ENCODE measurements around the gene RACK1. TPM values are rescaled to one million over a fixed set of nuclear protein-coding genes. Genes with fewer than 3 reads are reported as not detected.
A peak's percentile ranks its signal among the peaks of the same experiment; 100 is the strongest.

The RACK1 gene
- total and polyA plus RNA-seq, 2 of the 13 experiments (the other 11 are each of a cell fraction or from before 2014, with no cell fraction given), result 2,514 to 6,141 TPM

GRCh38 chr5:181223058-181223728 is 20.5 kb downstream of the RACK1 start, which contains the start of gene TRIM41 (continued):
- TF ChIP-seq ZFYVE20 (CRISPR knock-in tag; IDR thresholded peaks at IDR 0.05; ENCODE audit: borderline replicate concordance, low read depth) (peak; percentile 1; the same call in 1 of the 2 replicates), ZMAT3 (CRISPR knock-in tag; conservative IDR thresholded peaks at IDR 0.05) (peak; percentile 95), EZH2 (conservative IDR thresholded peaks at IDR 0.05; ENCODE audit: low read depth, low read length) (no peak), FOXO1 (CRISPR knock-in tag; IDR thresholded peaks at IDR 0.05) (peak; percentile 18), NCOA1 (CRISPR knock-in tag; IDR thresholded peaks at IDR 0.05) (no peak), CHD4 (IDR thresholded peaks at IDR 0.05; ENCODE audit: borderline replicate concordance, low read length) (no peak), IKZF1 (IDR thresholded peaks at IDR 0.05) (no peak), SALL2 (CRISPR knock-in tag; IDR thresholded peaks at IDR 0.05) (peak; percentile 77), YY1 (IDR thresholded peaks at IDR 0.05; ENCODE audit: insufficient read depth, insufficient replicate concordance, low read depth, low read length) (peak; percentile 36), HNRNPK (IDR thresholded peaks at IDR 0.05; ENCODE audit: low read depth, low read length, poor library complexity, severe bottlenecking) (peak; percentile 16), GTF3A (CRISPR knock-in tag; conservative IDR thresholded peaks at IDR 0.05) (0 out of 2 replicates have a peak, but pooled peaks have one; percentile 56), CEBPZ (IDR thresholded peaks at IDR 0.05; ENCODE audit: low read length) (no peak), ZFX (CRISPR knock-in tag; IDR thresholded peaks at IDR 0.05; ENCODE audit: low read depth) (peak; percentile 79; the same call in 1 of the 2 replicates), ZNF205 (CRISPR knock-in tag; IDR thresholded peaks at IDR 0.05) (0 out of 2 replicates have a peak, but pooled peaks have one; percentile 16), ZFY (CRISPR knock-in tag; IDR thresholded peaks at IDR 0.05) (peak; percentile 77), ASH2L (IDR thresholded peaks at IDR 0.05; ENCODE audit: insufficient read length, low read depth, low read length) (peak; percentile 96), ZSCAN20 (CRISPR knock-in tag; IDR thresholded peaks at IDR 0.05; ENCODE audit: borderline replicate concordance) (no peak), ZNF317 (CRISPR knock-in tag; IDR thresholded peaks at IDR 0.05) (peak; percentile 88), ETV6 (CRISPR knock-in tag; conservative IDR thresholded peaks at IDR 0.05) (peak; percentile 99), CC2D1A (CRISPR knock-in tag; IDR thresholded peaks at IDR 0.05) (no peak), MEIS1 (CRISPR knock-in tag; IDR thresholded peaks at IDR 0.05; ENCODE audit: borderline replicate concordance) (0 out of 2 replicates have a peak, but pooled peaks have one; percentile 38), RFX3 (CRISPR knock-in tag; IDR thresholded peaks at IDR 0.05) (peak; percentile 10; the same call in 1 of the 2 replicates)
- TF ChIP-seq, protein P1, sequence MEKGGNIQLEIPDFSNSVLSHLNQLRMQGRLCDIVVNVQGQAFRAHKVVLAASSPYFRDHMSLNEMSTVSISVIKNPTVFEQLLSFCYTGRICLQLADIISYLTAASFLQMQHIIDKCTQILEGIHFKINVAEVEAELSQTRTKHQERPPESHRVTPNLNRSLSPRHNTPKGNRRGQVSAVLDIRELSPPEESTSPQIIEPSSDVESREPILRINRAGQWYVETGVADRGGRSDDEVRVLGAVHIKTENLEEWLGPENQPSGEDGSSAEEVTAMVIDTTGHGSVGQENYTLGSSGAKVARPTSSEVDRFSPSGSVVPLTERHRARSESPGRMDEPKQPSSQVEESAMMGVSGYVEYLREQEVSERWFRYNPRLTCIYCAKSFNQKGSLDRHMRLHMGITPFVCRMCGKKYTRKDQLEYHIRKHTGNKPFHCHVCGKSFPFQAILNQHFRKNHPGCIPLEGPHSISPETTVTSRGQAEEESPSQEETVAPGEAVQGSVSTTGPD (CRISPR knock-in tag; IDR thresholded peaks at IDR 0.05), result 0 out of 2 replicates have a peak, but pooled peaks have one; percentile 37
- TF ChIP-seq, protein P2, sequence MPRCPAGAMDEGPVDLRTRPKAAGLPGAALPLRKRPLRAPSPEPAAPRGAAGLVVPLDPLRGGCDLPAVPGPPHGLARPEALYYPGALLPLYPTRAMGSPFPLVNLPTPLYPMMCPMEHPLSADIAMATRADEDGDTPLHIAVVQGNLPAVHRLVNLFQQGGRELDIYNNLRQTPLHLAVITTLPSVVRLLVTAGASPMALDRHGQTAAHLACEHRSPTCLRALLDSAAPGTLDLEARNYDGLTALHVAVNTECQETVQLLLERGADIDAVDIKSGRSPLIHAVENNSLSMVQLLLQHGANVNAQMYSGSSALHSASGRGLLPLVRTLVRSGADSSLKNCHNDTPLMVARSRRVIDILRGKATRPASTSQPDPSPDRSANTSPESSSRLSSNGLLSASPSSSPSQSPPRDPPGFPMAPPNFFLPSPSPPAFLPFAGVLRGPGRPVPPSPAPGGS (CRISPR knock-in tag; IDR thresholded peaks at IDR 0.05), result peak; percentile 52; the same call in 1 of the 2 replicates

Data from HepG2 (cell line).